Hepatocyte (in vitro differentiated cells): ENCODE data around the gene GALNT7.

Source experiments
- EZH2 ChIP-seq: fragments of 200-600 bp; sonication (generic); IDR thresholded peaks from 2 replicates; pipeline ENCODE4 v1.6.1; 2016; ENCODE audit warnings: antibody characterized with exemption, mild to moderate bottlenecking, borderline replicate concordance
- EZH2phosphoT487 ChIP-seq: fragments of 200-600 bp; sonication (generic); IDR thresholded peaks from one replicate; pipeline ENCODE4 v1.6.1; 2018; ENCODE audit warnings: antibody characterized with exemption, mild to moderate bottlenecking, low read depth, moderate library complexity; ENCODE audit not compliant: unreplicated experiment, severe bottlenecking
- TF ChIP-seq, protein P1 (sequence below): fragments of 200-600 bp; sonication (generic); IDR thresholded peaks from 2 replicates; pipeline ENCODE4 v1.5.1; 2016; ENCODE audit warnings: antibody characterized with exemption, mild to moderate bottlenecking; ENCODE audit not compliant: poor library complexity

GRCh38 chr4:173294444-173294843, 125.8 kb downstream of the GALNT7 start:
- TF ChIP-seq, protein P1, sequence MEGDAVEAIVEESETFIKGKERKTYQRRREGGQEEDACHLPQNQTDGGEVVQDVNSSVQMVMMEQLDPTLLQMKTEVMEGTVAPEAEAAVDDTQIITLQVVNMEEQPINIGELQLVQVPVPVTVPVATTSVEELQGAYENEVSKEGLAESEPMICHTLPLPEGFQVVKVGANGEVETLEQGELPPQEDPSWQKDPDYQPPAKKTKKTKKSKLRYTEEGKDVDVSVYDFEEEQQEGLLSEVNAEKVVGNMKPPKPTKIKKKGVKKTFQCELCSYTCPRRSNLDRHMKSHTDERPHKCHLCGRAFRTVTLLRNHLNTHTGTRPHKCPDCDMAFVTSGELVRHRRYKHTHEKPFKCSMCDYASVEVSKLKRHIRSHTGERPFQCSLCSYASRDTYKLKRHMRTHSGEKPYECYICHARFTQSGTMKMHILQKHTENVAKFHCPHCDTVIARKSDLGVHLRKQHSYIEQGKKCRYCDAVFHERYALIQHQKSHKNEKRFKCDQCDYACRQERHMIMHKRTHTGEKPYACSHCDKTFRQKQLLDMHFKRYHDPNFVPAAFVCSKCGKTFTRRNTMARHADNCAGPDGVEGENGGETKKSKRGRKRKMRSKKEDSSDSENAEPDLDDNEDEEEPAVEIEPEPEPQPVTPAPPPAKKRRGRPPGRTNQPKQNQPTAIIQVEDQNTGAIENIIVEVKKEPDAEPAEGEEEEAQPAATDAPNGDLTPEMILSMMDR: no peak
- TF ChIP-seq EZH2 (no peak), EZH2phosphoT487 (no peak)
